ENCODE data around the gene TUB.

The TUB gene

DNA sequence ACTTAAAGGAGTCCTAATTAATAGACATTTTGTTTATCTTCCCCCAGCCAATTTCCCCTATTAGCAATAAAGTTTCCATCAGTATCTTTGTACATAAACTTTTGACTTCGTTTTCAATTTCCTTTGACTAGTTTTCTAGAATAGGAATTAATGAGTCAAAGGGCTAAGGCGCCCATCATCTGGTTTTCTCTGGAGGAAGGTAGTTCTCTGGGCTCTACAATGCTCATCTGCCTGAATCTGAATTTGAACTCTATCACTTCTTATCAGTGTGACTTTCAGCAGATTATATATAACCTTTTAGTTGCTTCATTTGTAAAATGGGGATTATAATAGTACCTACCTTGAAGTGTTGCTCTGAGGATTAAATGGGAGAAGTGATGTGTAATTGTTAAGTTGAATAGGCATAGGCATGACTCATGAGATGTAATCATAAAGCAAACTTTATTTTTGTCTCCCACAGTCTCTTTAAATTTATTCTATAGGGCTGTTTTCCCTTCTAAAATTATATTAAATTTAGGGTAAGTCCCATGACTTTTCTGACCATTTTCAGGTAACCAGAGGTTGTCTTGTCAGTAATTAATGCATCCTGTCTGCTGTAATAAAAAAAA is 5.8 kb upstream of the TUB start:
- in situ Hi-C loops (cut with HindIII; ENCODE audit: low sequenced_read_pairs), result no loop called here
- TF ChIP-seq, protein P1, sequence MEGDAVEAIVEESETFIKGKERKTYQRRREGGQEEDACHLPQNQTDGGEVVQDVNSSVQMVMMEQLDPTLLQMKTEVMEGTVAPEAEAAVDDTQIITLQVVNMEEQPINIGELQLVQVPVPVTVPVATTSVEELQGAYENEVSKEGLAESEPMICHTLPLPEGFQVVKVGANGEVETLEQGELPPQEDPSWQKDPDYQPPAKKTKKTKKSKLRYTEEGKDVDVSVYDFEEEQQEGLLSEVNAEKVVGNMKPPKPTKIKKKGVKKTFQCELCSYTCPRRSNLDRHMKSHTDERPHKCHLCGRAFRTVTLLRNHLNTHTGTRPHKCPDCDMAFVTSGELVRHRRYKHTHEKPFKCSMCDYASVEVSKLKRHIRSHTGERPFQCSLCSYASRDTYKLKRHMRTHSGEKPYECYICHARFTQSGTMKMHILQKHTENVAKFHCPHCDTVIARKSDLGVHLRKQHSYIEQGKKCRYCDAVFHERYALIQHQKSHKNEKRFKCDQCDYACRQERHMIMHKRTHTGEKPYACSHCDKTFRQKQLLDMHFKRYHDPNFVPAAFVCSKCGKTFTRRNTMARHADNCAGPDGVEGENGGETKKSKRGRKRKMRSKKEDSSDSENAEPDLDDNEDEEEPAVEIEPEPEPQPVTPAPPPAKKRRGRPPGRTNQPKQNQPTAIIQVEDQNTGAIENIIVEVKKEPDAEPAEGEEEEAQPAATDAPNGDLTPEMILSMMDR (IDR thresholded peaks at IDR 0.05; ENCODE audit: low read depth, low read length, missing control alignments), result no peak
- H3K4me3 ChIP-seq (ENCODE audit: low read depth, low read length), result no peak overlapping the region
- no peak for DNase-seq (ENCODE audit: low read depth)

DNA sequence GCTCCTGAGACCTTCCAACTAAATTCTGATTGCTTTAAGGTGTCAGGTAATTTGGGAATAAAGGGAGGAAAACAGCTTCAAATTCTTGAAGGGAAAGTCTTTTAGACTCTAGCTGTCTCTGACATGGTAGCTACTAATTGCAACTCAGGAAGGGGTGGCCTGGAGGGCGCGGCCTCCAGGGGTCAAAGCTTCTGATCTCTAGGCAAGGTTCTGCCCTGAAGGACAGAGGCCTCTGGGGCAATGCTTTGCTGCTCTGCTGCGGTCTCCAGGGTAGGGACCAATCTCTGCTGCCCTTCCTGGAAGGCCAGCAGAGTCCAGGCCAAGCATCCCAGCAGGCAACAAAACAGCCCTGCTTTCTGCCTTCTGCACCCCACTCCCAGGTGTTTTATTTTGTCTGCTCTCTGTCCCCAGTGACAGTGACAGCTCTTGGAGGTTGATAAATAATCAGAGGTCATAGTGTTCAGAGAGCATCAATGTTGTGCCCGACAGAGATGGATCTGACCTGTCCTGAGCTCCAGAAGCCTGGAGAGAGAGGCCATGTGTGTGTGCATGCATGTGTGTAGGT is 1.8 kb upstream of the TUB start:
- H3K4me3 ChIP-seq (ENCODE audit: low read depth, low read length), result no peak overlapping the region
- DNase-seq (ENCODE audit: low read depth), result no peak
- in situ Hi-C loops (cut with HindIII; ENCODE audit: low sequenced_read_pairs), result no loop called here
- TF ChIP-seq, protein P1 (IDR thresholded peaks at IDR 0.05; ENCODE audit: low read depth, low read length, missing control alignments), result no peak

DNA sequence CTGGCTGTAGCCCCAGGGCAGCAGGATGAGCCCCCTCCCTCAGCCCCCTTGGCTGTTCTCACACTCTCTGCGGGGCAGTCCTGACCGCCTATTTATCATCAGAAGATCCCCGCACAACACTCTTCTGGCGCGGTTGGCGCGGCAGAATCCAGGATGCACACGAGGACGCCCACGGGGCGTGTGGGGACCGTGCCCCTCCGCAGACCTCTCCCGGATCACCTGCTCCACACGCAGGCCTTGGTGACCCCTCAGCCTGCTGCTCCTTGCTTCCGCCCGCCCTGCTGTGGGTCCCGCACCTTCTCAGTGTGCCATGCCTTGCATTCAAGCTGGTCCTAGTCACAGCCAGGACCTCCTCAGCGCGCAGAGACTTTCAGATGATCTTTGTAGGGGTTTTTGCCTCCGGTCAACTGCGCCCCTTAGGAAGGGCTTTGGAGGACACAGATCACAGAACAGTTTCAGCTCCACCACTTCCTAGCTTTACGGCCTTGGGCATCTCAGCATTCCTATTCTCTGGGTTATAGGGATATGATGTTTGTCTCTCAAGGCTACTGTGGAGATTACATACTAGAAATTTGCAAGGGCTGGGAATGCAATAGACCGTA is 841 bp upstream of the TUB start:
- in situ Hi-C loops (cut with HindIII; ENCODE audit: low sequenced_read_pairs), result no loop called here
- H3K4me3 ChIP-seq (ENCODE audit: low read depth, low read length), result peak overlapping the region; percentile 52
- no peak for DNase-seq (ENCODE audit: low read depth)
- TF ChIP-seq, protein P1 (IDR thresholded peaks at IDR 0.05; ENCODE audit: low read depth, low read length, missing control alignments), result no peak

DNA sequence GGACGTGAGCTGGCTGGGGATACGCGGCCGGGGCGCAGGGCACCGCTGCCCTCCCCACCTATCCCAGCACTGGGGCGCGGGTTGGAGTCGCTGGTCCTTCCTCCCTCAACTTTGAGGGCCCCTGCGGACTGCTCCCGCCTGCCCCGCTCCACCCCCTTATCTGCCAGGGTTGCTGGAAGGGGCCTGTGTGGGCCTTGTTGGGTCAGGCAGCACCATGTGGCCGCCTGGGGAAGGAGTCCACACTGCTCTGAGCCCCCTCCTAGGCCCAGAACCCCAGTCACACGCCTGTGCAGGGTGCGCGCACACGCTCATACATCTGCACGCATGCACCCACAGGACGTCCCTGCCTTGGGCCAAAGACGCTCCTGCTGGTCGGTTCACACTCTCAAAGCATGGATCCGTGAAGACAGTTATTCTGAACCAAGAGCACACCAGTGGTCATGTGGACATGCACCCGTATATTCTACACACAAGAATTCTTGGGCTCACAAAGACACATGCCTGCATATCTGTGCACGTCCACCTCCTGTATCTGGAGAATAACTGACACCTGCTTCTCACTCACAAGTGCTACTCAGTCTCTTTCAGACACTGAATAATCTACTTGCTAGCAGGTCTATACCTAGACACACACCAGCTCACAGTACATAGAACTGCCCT is 710 bp downstream of the TUB start:
- in situ Hi-C loops (cut with HindIII; ENCODE audit: low sequenced_read_pairs), result no loop called here
- no peak for DNase-seq (ENCODE audit: low read depth)
- peak overlapping the region; percentile 52 for H3K4me3 ChIP-seq (ENCODE audit: low read depth, low read length)
- TF ChIP-seq, protein P1 (IDR thresholded peaks at IDR 0.05; ENCODE audit: low read depth, low read length, missing control alignments), result no peak

DNA sequence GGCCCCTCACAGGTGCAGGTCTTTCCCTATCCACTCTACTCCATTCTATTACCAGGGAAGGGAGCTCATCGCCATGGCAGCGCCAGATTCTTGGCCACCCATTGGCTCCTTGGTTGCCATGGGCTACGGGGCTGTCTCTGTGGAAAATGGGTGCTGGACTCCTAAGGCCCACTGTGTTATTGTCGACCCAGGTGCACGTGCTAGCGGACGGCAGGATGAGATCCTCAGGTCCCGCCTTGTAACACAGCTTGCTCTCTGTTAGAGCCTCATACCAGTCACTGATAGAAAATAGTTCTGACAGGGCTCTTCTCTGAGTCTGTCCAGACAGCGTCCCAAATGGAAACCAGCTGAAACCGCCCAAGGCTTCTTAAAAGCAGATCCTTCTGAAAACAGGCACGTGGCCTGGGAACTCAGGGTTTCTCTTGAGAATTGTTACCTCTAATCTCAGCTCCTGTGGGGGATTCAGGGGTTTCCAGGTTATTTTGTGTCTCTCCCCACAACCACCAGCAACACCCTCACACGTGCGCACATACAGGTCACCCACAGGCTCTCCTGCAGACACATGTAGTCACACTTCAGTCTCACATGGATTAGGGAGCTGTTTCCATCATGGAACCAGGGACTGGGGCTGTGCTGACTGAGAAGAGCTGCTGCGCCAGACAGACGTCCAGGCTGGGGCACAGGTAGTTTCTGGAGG is 1.5 kb downstream of the TUB start:
- DNase-seq (ENCODE audit: low read depth), result no peak
- no peak overlapping the region for H3K4me3 ChIP-seq (ENCODE audit: low read depth, low read length)
- in situ Hi-C loops (cut with HindIII; ENCODE audit: low sequenced_read_pairs), result no loop called here
- TF ChIP-seq, protein P1 (IDR thresholded peaks at IDR 0.05; ENCODE audit: low read depth, low read length, missing control alignments), result no peak

DNA sequence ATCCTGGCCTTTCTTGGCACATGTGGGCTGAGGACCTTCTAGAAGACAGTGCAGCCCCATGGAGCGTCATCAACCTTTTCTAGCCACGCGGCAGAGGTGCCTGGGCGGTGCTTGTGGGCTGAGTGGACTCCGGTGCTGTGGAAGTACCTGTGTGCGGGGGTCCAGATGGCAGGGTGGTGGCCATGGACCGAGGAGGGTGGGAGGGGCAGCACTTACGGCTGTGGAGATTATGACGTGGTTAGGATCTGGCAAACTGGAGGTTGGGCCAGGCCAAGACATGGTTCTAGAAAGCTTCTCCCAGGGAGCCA is 2.0 kb downstream of the TUB start:
- TF ChIP-seq, protein P1 (IDR thresholded peaks at IDR 0.05; ENCODE audit: low read depth, low read length, missing control alignments), result no peak
- in situ Hi-C loops (cut with HindIII; ENCODE audit: low sequenced_read_pairs), result no loop called here
- no peak overlapping the region for H3K4me3 ChIP-seq (ENCODE audit: low read depth, low read length)
- DNase-seq (ENCODE audit: low read depth), result no peak
